ENCODE data around the gene CCDC59.

- TF ChIP-seq CTCF (optimal IDR thresholded peaks at IDR 0.05 in 1 of 3, IDR thresholded peaks at IDR 0.05 in 1 of 3, conservative IDR thresholded peaks at IDR 0.05 in 1 of 3; ENCODE audit: extremely low read depth in 1 of 3, insufficient read depth in 2 of 3, low read length in 3 of 3), result no peak
- no peak for TF ChIP-seq EZH2 (IDR thresholded peaks at IDR 0.05; ENCODE audit: low read length)
These were observed 49.3 kb upstream of the CCDC59 start for GRCh38 chr12:82407481-82407880.

All from keratinocyte (primary cell).